Lower leg skin (tissue), 4 donors: Measurements from ENCODE around the gene NUSAP1. TPM values are rescaled to one million over a fixed set of nuclear protein-coding genes. Genes with fewer than 3 reads are reported as not detected.

ENCODE experiments used
- DNase-seq, 2 donors: peaks; one replicate each; pipeline ENCODE4 v3.0.0-alpha.2; 2019; ENCODE audit warnings: low spot score in 2 of 2
- H3K4me3 ChIP-seq: fragments of 200-600 bp; sonication (generic); 2 replicates; pipeline ENCODE4 v1.5.1; 2017; ENCODE audit warnings: mild to moderate bottlenecking, low read depth; ENCODE audit not compliant: poor library complexity, severe bottlenecking
- POLR2A ChIP-seq, 2 donors: fragments of 450-650 bp; IDR thresholded peaks; one replicate each; pipeline ENCODE4 v1.6.1; 2016 to 2017; ENCODE audit warnings: antibody characterized with exemption in 2 of 2, mild to moderate bottlenecking in 1 of 2, moderate library complexity in 1 of 2
- WGBS, 2 donors: methylation state at CpG; one replicate each; pipeline ENCODE4 v1.1.5; 2018; 5-methylcytosine and 5-hydroxymethylcytosine counted together
- intact Hi-C: fragments of 100-400 bp; cut with DNase I; formaldehyde crosslinking; loops from one replicate; pipeline ENCODE4 v1.15.0; 2023; ENCODE audit warnings: low total_unique reads
- total RNA-seq, 4 donors: library from RNA; depleted of rRNA; stranded (reverse); fragments of >200 nt; gene quantifications; one replicate each; pipeline ENCODE4 v1.1.0, GENCODE V29; 2016
- TF ChIP-seq, protein P1 (sequence below), 3 donors: fragments of 450-650 bp; IDR thresholded peaks; one replicate each; pipeline ENCODE4 v1.5.1; 2016; ENCODE audit warnings: antibody characterized with exemption in 3 of 3, mild to moderate bottlenecking in 3 of 3, moderate library complexity in 2 of 3

NUSAP1 gene
- total RNA-seq, 4 donors from 2014 or later = 3.2 to 17.4 (median 12.0) TPM

DNA sequence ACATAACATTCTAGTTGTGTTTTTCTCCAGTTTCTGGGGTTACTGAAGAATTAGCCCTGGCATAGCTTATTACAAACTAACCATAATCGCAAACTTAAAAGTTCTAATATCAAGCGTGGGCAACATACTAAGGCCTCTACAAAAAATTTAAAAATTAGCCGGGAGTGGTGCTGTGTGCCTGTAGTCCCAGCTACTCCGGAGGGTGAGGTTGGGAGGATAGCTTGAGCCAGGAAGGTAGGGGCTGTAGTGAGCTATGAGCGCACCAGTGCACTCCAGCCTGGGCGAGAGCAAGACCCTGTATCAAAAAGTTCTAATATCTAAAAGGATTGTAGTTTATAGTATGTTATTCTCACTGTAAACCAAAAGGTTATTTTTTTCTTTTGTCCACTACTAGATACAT, 1.4 kb upstream of the NUSAP1 start:
- no peak overlapping the region for H3K4me3 ChIP-seq
- TF ChIP-seq, protein P1, sequence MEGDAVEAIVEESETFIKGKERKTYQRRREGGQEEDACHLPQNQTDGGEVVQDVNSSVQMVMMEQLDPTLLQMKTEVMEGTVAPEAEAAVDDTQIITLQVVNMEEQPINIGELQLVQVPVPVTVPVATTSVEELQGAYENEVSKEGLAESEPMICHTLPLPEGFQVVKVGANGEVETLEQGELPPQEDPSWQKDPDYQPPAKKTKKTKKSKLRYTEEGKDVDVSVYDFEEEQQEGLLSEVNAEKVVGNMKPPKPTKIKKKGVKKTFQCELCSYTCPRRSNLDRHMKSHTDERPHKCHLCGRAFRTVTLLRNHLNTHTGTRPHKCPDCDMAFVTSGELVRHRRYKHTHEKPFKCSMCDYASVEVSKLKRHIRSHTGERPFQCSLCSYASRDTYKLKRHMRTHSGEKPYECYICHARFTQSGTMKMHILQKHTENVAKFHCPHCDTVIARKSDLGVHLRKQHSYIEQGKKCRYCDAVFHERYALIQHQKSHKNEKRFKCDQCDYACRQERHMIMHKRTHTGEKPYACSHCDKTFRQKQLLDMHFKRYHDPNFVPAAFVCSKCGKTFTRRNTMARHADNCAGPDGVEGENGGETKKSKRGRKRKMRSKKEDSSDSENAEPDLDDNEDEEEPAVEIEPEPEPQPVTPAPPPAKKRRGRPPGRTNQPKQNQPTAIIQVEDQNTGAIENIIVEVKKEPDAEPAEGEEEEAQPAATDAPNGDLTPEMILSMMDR (IDR thresholded peaks at IDR 0.05) = no peak
- no peak for TF ChIP-seq POLR2A (IDR thresholded peaks at IDR 0.05)
- 67 to 73% methylated on average over 6 of the region's 6 CpGs for WGBS, 2 donors
- no peak for DNase-seq
- intact Hi-C loops = no loop called here

DNA sequence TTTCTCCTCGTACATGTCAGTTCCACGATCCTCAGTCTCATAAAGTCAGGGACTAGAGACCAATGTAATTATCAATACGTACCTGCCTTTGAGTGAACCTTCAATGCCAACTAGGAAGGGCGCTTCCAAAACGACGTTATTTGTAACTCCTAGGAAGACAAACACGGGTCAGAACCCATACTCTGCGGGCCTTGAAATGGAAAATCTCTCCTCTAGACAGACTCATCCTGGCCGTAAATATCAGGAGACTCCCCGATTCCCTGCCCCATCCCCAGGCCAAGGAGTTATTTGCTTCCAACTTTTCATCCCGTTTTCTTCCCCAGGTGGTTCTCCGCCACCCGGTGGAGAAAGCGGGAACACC, 868 bp upstream of the NUSAP1 start:
- H3K4me3 ChIP-seq = peak overlapping the region; percentile 66
- intact Hi-C loops = no loop called here
- peak in 1 of 2 donors; percentile 50 for DNase-seq
- 1% methylated on average over 14 of the region's 14 CpGs for WGBS, 2 donors
- TF ChIP-seq, protein P1 (IDR thresholded peaks at IDR 0.05) = no peak
- no peak for TF ChIP-seq POLR2A (IDR thresholded peaks at IDR 0.05)

DNA sequence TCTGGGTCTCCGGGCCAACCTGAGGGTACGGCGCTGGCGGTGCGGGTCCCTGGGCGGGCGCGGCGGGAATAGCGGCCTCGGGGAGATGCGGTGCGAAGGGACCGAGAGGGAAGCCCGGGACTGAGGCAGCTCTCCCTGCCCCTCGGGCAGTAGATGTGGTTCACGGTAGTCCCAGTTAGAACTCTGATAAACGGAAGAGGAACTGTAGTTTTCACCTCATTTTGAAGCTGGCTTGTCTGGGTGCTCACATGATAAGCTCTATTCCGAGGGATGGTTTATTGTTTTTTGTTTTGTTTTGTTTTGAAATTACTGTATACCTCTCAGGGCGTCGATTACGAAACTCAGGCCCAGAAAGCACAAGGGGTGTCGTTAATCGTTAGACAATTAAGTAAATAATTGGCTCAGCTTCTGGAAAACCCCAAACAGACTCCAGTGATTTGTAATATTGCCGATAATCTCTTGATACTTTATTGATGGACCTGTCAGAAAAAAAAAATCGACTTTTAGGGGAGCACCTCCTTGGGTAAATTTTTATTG, 413 bp downstream of the NUSAP1 start:
- no peak for DNase-seq
- intact Hi-C loops = no loop called here
- no peak for TF ChIP-seq POLR2A (IDR thresholded peaks at IDR 0.05)
- TF ChIP-seq, protein P1 (IDR thresholded peaks at IDR 0.05) = no peak
- WGBS, 2 donors = 0% methylated on average over 26 of the region's 26 CpGs
- peak overlapping the region; percentile 31 for H3K4me3 ChIP-seq

DNA sequence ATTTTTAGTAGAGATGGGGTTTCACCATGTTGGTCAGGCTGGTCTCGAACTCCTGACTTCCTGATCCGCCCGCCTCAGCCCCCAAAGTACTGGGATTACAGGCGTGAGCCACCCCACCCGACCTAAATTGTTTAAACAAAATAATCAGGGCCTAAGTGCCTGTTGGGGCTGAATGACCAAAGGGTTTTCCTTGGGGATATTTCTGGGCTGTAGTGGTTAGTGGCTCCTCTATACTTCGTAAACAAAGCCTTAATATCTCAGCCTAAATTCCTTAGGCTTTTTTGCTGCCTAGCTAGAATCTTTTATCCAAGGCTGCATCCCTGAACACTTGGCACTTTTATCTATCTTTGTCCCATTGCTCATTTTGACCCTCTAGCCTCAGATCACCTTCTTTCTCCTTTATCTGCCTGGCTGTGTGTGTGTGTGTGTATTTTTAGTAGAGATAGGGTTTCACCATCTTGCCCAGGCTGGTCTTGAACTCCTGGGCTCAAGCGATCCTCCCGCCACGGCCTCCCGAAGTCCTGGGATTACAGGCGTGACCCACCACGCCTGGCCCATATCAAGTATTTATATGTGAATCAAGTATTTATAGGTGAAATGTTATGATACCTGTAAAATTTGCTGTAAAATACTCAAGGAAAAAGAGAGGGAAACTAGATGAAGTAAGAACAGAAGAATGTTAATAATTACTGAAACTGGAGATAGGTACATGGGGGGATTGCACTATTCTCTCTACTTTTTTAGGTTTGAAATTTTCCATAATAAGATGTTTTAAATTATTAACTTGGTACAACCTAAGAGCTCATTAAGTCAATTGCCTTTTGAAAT, 1.8 kb downstream of the NUSAP1 start:
- 88 to 89% methylated on average over 12 of the region's 12 CpGs for WGBS, 2 donors
- TF ChIP-seq POLR2A (IDR thresholded peaks at IDR 0.05) = no peak
- TF ChIP-seq, protein P1 (IDR thresholded peaks at IDR 0.05) = no peak
- H3K4me3 ChIP-seq = no peak overlapping the region
- intact Hi-C loops = no loop called here
- no peak for DNase-seq

DNA sequence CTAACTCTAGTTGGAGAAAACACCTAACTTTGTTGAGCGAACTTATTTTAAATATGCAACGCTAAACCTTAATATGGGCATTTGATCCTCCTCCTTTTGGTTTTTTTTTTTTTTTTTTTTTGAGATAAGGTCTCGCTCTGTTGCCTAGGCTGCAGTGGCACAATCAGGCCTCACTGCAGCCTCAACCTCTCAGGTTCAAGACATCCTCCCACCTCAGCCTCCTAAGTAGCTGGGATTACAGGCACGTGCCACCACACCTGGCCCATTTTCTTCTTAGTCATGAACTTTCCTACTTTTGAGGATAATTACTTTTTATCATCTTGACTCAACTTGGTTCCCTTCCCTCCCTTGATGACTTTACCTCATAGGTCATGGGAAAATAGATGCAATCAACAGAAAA, 3.9 kb downstream of the NUSAP1 start:
- no peak overlapping the region for H3K4me3 ChIP-seq
- TF ChIP-seq POLR2A (IDR thresholded peaks at IDR 0.05) = no peak
- TF ChIP-seq, protein P1 (IDR thresholded peaks at IDR 0.05) = no peak
- DNase-seq = no peak
- intact Hi-C loops = no loop called here
- WGBS, 2 donors = 69 to 82% methylated on average over 4 of the region's 4 CpGs
